ENCODE measurements around the gene MEG3.

The MEG3 gene

GRCh38 chr14:100851586-100851916 is 25.6 kb downstream of the MEG3 start:
- peaks cover 3% of the 10 kb centered on the region for H3K36me3 ChIP-seq (ENCODE audit: insufficient read depth, low read length)
- no peaks in the 10 kb centered on the region for H3K27me3 ChIP-seq (ENCODE audit: insufficient read depth, low read length)
- peaks cover 12% of the 10 kb centered on the region for H3K4me1 ChIP-seq (ENCODE audit: control insufficient read depth, insufficient read depth, low read length, unreplicated experiment)
- no peak overlapping the region for H2AFZ ChIP-seq (ENCODE audit: low read length, unreplicated experiment)
- no peak overlapping the region for H3K27ac ChIP-seq (ENCODE audit: low read depth, low read length)
- H3K4me3 ChIP-seq (ENCODE audit: low read depth, low read length) = no peak overlapping the region
- peaks cover 53% of the 10 kb centered on the region for H3K79me2 ChIP-seq (ENCODE audit: control insufficient read depth, insufficient read depth, low read length, unreplicated experiment)

- Histone ChIP-seq H3K79me2 (ENCODE audit: control insufficient read depth, insufficient read depth, low read length, unreplicated experiment) (peaks cover 50% of the 10 kb centered on the region), H2AFZ (ENCODE audit: low read length, unreplicated experiment) (no peak overlapping the region), H3K36me3 (ENCODE audit: insufficient read depth, low read length) (no peaks in the 10 kb centered on the region; the same call in 1 of the 2 replicates), H3K4me1 (ENCODE audit: control insufficient read depth, insufficient read depth, low read length, unreplicated experiment) (peaks cover 9% of the 10 kb centered on the region), H3K27me3 (ENCODE audit: insufficient read depth, low read length) (no peaks in the 10 kb centered on the region), H3K27ac (ENCODE audit: low read depth, low read length) (no peak overlapping the region), H3K4me3 (ENCODE audit: low read depth, low read length) (no peak overlapping the region)
These were observed 26.2 kb downstream of the MEG3 start for GRCh38 chr14:100851946-100852620.

- Histone ChIP-seq H3K4me3 (ENCODE audit: low read depth, low read length) (no peak overlapping the region), H3K27me3 (ENCODE audit: insufficient read depth, low read length) (no peaks in the 10 kb centered on the region), H3K79me2 (ENCODE audit: control insufficient read depth, insufficient read depth, low read length, unreplicated experiment) (peaks cover 52% of the 10 kb centered on the region), H3K4me1 (ENCODE audit: control insufficient read depth, insufficient read depth, low read length, unreplicated experiment) (no peaks in the 10 kb centered on the region), H2AFZ (ENCODE audit: low read length, unreplicated experiment) (no peak overlapping the region), H3K36me3 (ENCODE audit: insufficient read depth, low read length) (no peaks in the 10 kb centered on the region; the same call in 1 of the 2 replicates), H3K27ac (ENCODE audit: low read depth, low read length) (no peak overlapping the region)
These were observed 28.5 kb downstream of the MEG3 start for GRCh38 chr14:100854435-100854834.

GRCh38 chr14:100855256-100855930 is 29.5 kb downstream of the MEG3 start:
- H3K36me3 ChIP-seq (ENCODE audit: insufficient read depth, low read length) = no peaks in the 10 kb centered on the region; the same call in 1 of the 2 replicates
- no peaks in the 10 kb centered on the region for H3K27me3 ChIP-seq (ENCODE audit: insufficient read depth, low read length)
- H3K79me2 ChIP-seq (ENCODE audit: control insufficient read depth, insufficient read depth, low read length, unreplicated experiment) = peaks cover 51% of the 10 kb centered on the region
- H3K27ac ChIP-seq (ENCODE audit: low read depth, low read length) = no peak overlapping the region
- H2AFZ ChIP-seq (ENCODE audit: low read length, unreplicated experiment) = no peak overlapping the region
- no peak overlapping the region for H3K4me3 ChIP-seq (ENCODE audit: low read depth, low read length)
- H3K4me1 ChIP-seq (ENCODE audit: control insufficient read depth, insufficient read depth, low read length, unreplicated experiment) = no peaks in the 10 kb centered on the region

- Histone ChIP-seq H3K27ac (ENCODE audit: low read depth, low read length) (no peak overlapping the region), H3K27me3 (ENCODE audit: insufficient read depth, low read length) (no peaks in the 10 kb centered on the region), H2AFZ (ENCODE audit: low read length, unreplicated experiment) (no peak overlapping the region), H3K4me3 (ENCODE audit: low read depth, low read length) (no peak overlapping the region), H3K79me2 (ENCODE audit: control insufficient read depth, insufficient read depth, low read length, unreplicated experiment) (peaks cover 49% of the 10 kb centered on the region), H3K36me3 (ENCODE audit: insufficient read depth, low read length) (no peaks in the 10 kb centered on the region), H3K4me1 (ENCODE audit: control insufficient read depth, insufficient read depth, low read length, unreplicated experiment) (no peaks in the 10 kb centered on the region)
These were observed 30.4 kb downstream of the MEG3 start for GRCh38 chr14:100856056-100856950.

GRCh38 chr14:100857233-100857922 is 31.5 kb downstream of the MEG3 start:
- H3K79me2 ChIP-seq (ENCODE audit: control insufficient read depth, insufficient read depth, low read length, unreplicated experiment) = peaks cover 39% of the 10 kb centered on the region
- no peaks in the 10 kb centered on the region for H3K27me3 ChIP-seq (ENCODE audit: insufficient read depth, low read length)
- no peaks in the 10 kb centered on the region for H3K36me3 ChIP-seq (ENCODE audit: insufficient read depth, low read length)
- H3K4me1 ChIP-seq (ENCODE audit: control insufficient read depth, insufficient read depth, low read length, unreplicated experiment) = peaks cover 4% of the 10 kb centered on the region
- H3K4me3 ChIP-seq (ENCODE audit: low read depth, low read length) = no peak overlapping the region
- no peak overlapping the region for H3K27ac ChIP-seq (ENCODE audit: low read depth, low read length)
- no peak overlapping the region for H2AFZ ChIP-seq (ENCODE audit: low read length, unreplicated experiment)

GRCh38 chr14:100857923-100858837 is 32.3 kb downstream of the MEG3 start:
- no peak overlapping the region for H2AFZ ChIP-seq (ENCODE audit: low read length, unreplicated experiment)

GRCh38 chr14:100858838-100859220 is 32.9 kb downstream of the MEG3 start:
- peaks cover 10% of the 10 kb centered on the region for H3K36me3 ChIP-seq (ENCODE audit: insufficient read depth, low read length)
- H3K27me3 ChIP-seq (ENCODE audit: insufficient read depth, low read length) = no peaks in the 10 kb centered on the region
- peaks cover 40% of the 10 kb centered on the region for H3K79me2 ChIP-seq (ENCODE audit: control insufficient read depth, insufficient read depth, low read length, unreplicated experiment)
- no peak overlapping the region for H2AFZ ChIP-seq (ENCODE audit: low read length, unreplicated experiment)
- no peak overlapping the region for H3K27ac ChIP-seq (ENCODE audit: low read depth, low read length)
- H3K4me1 ChIP-seq (ENCODE audit: control insufficient read depth, insufficient read depth, low read length, unreplicated experiment) = peaks cover 5% of the 10 kb centered on the region
- H3K4me3 ChIP-seq (ENCODE audit: low read depth, low read length) = no peak overlapping the region

More at GRCh38 chr14:100857923-100858837, 32.3 kb downstream of the MEG3 start:
- peaks cover 5% of the 10 kb centered on the region for H3K4me1 ChIP-seq (ENCODE audit: control insufficient read depth, insufficient read depth, low read length, unreplicated experiment)
- H3K27ac ChIP-seq (ENCODE audit: low read depth, low read length) = no peak overlapping the region
- H3K36me3 ChIP-seq (ENCODE audit: insufficient read depth, low read length) = peaks cover 8% of the 10 kb centered on the region
- H3K79me2 ChIP-seq (ENCODE audit: control insufficient read depth, insufficient read depth, low read length, unreplicated experiment) = peaks cover 42% of the 10 kb centered on the region
- no peak overlapping the region for H3K4me3 ChIP-seq (ENCODE audit: low read depth, low read length)
- H3K27me3 ChIP-seq (ENCODE audit: insufficient read depth, low read length) = no peaks in the 10 kb centered on the region

- Histone ChIP-seq H2AFZ (ENCODE audit: low read length, unreplicated experiment) (no peak overlapping the region), H3K27me3 (ENCODE audit: insufficient read depth, low read length) (no peaks in the 10 kb centered on the region), H3K4me3 (ENCODE audit: low read depth, low read length) (no peak overlapping the region), H3K36me3 (ENCODE audit: insufficient read depth, low read length) (peaks cover 10% of the 10 kb centered on the region), H3K27ac (ENCODE audit: low read depth, low read length) (no peak overlapping the region), H3K79me2 (ENCODE audit: control insufficient read depth, insufficient read depth, low read length, unreplicated experiment) (peaks cover 31% of the 10 kb centered on the region), H3K4me1 (ENCODE audit: control insufficient read depth, insufficient read depth, low read length, unreplicated experiment) (peaks cover 5% of the 10 kb centered on the region)
These were observed 33.9 kb downstream of the MEG3 start for GRCh38 chr14:100859781-100860180.
